NCI-H1436 treated with DMSO at 0.1 percent for 48 hours (cell line): ENCODE results near the gene APOL4.
A peak's percentile ranks its signal among the peaks of the same experiment; 100 is the strongest.
"Not testable (repeated sequence)": the region's sequence is repeated elsewhere in the genome, so short reads cannot be mapped to it uniquely, and the experiment has no call there.

Experiments used
- DNase-seq: peaks from one replicate; lab custom pipeline; 2025; lab: John Stamatoyannopoulos, UW

APOL4 gene

GRCh38 chr22:36201630-36202319 is at the start of gene APOL4:
Gene APOL4, minus strand, starts transcription at chr22:36201809. Its CDS starts 75 bp downstream, at chr22:36201734.
- no peak for DNase-seq

- DNase-seq: not testable (repeated sequence)
Measured at GRCh38 chr22:36250292-36250960, 48.8 kb upstream of the APOL4 start.

- DNase-seq: no peak
Measured at GRCh38 chr22:36249160-36249559, 47.6 kb upstream of the APOL4 start.

- no peak for DNase-seq
Measured at GRCh38 chr22:36247955-36248354, 46.3 kb upstream of the APOL4 start.

GRCh38 chr22:36246718-36247117 is 45.1 kb upstream of the APOL4 start:
- no peak for DNase-seq

GRCh38 chr22:36245805-36246356 is 44.3 kb upstream of the APOL4 start:
- DNase-seq: no peak

- no peak for DNase-seq
Measured at GRCh38 chr22:36244522-36245391, 43.1 kb upstream of the APOL4 start.

- no peak for DNase-seq
Measured at GRCh38 chr22:36243986-36244385, 42.4 kb upstream of the APOL4 start.

GRCh38 chr22:36239401-36240171 is 38.0 kb upstream of the APOL4 start, which contains the start of gene APOL2:
Gene APOL2, minus strand, starts transcription at chr22:36239527. Its CDS starts 6,365 bp downstream, at chr22:36233162.
- peak; percentile 66 for DNase-seq

GRCh38 chr22:36239150-36239400 is 37.5 kb upstream of the APOL4 start:
- no peak for DNase-seq

- DNase-seq: no peak
Measured at GRCh38 chr22:36238373-36239149, 37.0 kb upstream of the APOL4 start.

- no peak for DNase-seq
Measured at GRCh38 chr22:36237462-36238372, 36.1 kb upstream of the APOL4 start.

- DNase-seq: no peak
Measured at GRCh38 chr22:36236388-36237319, 35.0 kb upstream of the APOL4 start.

GRCh38 chr22:36235585-36235984 is 34.0 kb upstream of the APOL4 start:
- DNase-seq: no peak

GRCh38 chr22:36234919-36235318 is 33.3 kb upstream of the APOL4 start:
- no peak for DNase-seq

GRCh38 chr22:36234213-36234612 is 32.6 kb upstream of the APOL4 start:
- DNase-seq: no peak

GRCh38 chr22:36233796-36234195 is 32.2 kb upstream of the APOL4 start:
- no peak for DNase-seq

- no peak for DNase-seq
Measured at GRCh38 chr22:36232715-36233401, 31.2 kb upstream of the APOL4 start.
